Measurements from ENCODE around the gene URGCP.

GRCh38 chr7:43905956-43906330 is 453 bp downstream of the URGCP start:
- TF ChIP-seq POLR2A (IDR thresholded peaks at IDR 0.05) (peak in 1 of 3 donors; percentile 8), CTCF (IDR thresholded peaks at IDR 0.05) (peak in 2 of 7 experiments; percentile 4 to 7)
